Neural cell (in vitro differentiated cells): ENCODE data around the gene HLCS. TPM values are rescaled to one million over a fixed set of nuclear protein-coding genes. Genes with fewer than 3 reads are reported as not detected.

Source experiments
- H2AFZ ChIP-seq: fragments of 200-600, 300-800 bp; sonication (generic), shearing (Covaris generic); 2 replicates; pipeline ENCODE4 v1.6.0; 2014; ENCODE audit warnings: low read depth, mild to moderate bottlenecking, antibody characterized with exemption, low read length, moderate library complexity
- H3F3A ChIP-seq: fragments of 200-600 bp; shearing (Covaris generic); 2 replicates; pipeline ENCODE4 v1.6.1; 2016; ENCODE audit warnings: mild to moderate bottlenecking, moderate library complexity, mixed read lengths, antibody characterized with exemption, low read length; ENCODE audit not compliant: insufficient read depth, poor library complexity, severe bottlenecking
- H3K27ac ChIP-seq: fragments of 200-600, 300-800 bp; sonication (generic), shearing (Covaris generic); 2 replicates; pipeline ENCODE4 v1.5.1; 2014; ENCODE audit warnings: mild to moderate bottlenecking, low read length, moderate library complexity
- H3K27me3 ChIP-seq: fragments of 300-800, 200-600 bp; sonication (generic), shearing (Covaris generic); 2 replicates; pipeline ENCODE4 v1.6.0; 2014; ENCODE audit warnings: mild to moderate bottlenecking, low read depth, low read length, moderate library complexity; ENCODE audit not compliant: insufficient read depth
- H3K36me3 ChIP-seq: fragments of 300-800, 200-600 bp; sonication (generic), shearing (Covaris generic); 2 replicates; pipeline ENCODE4 v1.5.1; 2014; ENCODE audit warnings: mild to moderate bottlenecking, antibody characterized with exemption, low read length, moderate library complexity; ENCODE audit not compliant: insufficient read depth
- H3K4me2 ChIP-seq: fragments of 300-800, 200-600 bp; sonication (generic), shearing (Covaris generic); 2 replicates; pipeline ENCODE4 v1.6.0; 2014; ENCODE audit warnings: mild to moderate bottlenecking, low read length
- H3K4me3 ChIP-seq: fragments of 300-800, 200-600 bp; sonication (generic), shearing (Covaris generic); 2 replicates; pipeline ENCODE4 v1.5.1; 2014; ENCODE audit warnings: mild to moderate bottlenecking, low read length, moderate library complexity
- H3K79me2 ChIP-seq: fragments of 200-600 bp; shearing (Covaris generic); replicated peaks from 2 replicates; pipeline ENCODE4 v1.6.0; 2014; ENCODE audit warnings: mild to moderate bottlenecking, low read length, moderate library complexity; ENCODE audit not compliant: insufficient read depth
- H3K9ac ChIP-seq: fragments of 300-800, 200-600 bp; sonication (generic), shearing (Covaris generic); 2 replicates; pipeline ENCODE4 v1.6.1; 2016; ENCODE audit warnings: mild to moderate bottlenecking, low read length, mixed read lengths
- H3K9me2 ChIP-seq: fragments of 200-600 bp; shearing (Covaris generic); 2 replicates; pipeline ENCODE4 v1.6.1; 2016; ENCODE audit warnings: mild to moderate bottlenecking, low read length, mixed read lengths; ENCODE audit not compliant: insufficient read depth
- H3K9me3 ChIP-seq: fragments of 200-600, 300-800 bp; sonication (generic), shearing (Covaris generic); 2 replicates; pipeline ENCODE4 v1.6.1; 2016; ENCODE audit warnings: mild to moderate bottlenecking, mixed run types, low read length, moderate library complexity, mixed read lengths
- H4K20me1 ChIP-seq: fragments of 200-600 bp; shearing (Covaris generic); 2 replicates; pipeline ENCODE4 v1.6.1; 2016; ENCODE audit warnings: mild to moderate bottlenecking, mixed run types; ENCODE audit not compliant: insufficient read depth
- EP300 ChIP-seq: fragments of 450-650 bp; conservative IDR thresholded peaks from 2 replicates; pipeline ENCODE4 v1.6.1; 2014; ENCODE audit warnings: antibody characterized with exemption, mild to moderate bottlenecking, moderate library complexity; ENCODE audit not compliant: poor library complexity, severe bottlenecking
- EZH2 ChIP-seq: fragments of 200-600, 300-800 bp; shearing (Covaris generic), sonication (generic); IDR thresholded peaks from 2 replicates; pipeline ENCODE4 v1.6.1; 2014; ENCODE audit warnings: antibody characterized with exemption, low read length, borderline replicate concordance, mild to moderate bottlenecking; ENCODE audit not compliant: insufficient read depth, poor library complexity, severe bottlenecking
- MXI1 ChIP-seq: fragments of 450-650 bp; conservative IDR thresholded peaks from 2 replicates; pipeline ENCODE4 v1.6.1; 2014; ENCODE audit warnings: antibody characterized with exemption, mild to moderate bottlenecking; ENCODE audit not compliant: poor library complexity, severe bottlenecking
- POLR2AphosphoS5 ChIP-seq: IDR thresholded peaks from 2 replicates; pipeline ENCODE4 v1.6.1; 2012
- RAD21 ChIP-seq: fragments of 450-650 bp; conservative IDR thresholded peaks from 2 replicates; pipeline ENCODE4 v1.6.1; 2014; ENCODE audit warnings: antibody characterized with exemption, mild to moderate bottlenecking, moderate library complexity
- SMC3 ChIP-seq: fragments of 450-650 bp; conservative IDR thresholded peaks from 2 replicates; pipeline ENCODE4 v1.6.1; 2014; ENCODE audit warnings: antibody characterized with exemption, mild to moderate bottlenecking, moderate library complexity; ENCODE audit not compliant: poor library complexity
- TAF1 ChIP-seq: IDR thresholded peaks from 2 replicates; pipeline ENCODE4 v1.6.1; 2012; ENCODE audit warnings: low read depth
- polyA plus RNA-seq: library from polyadenylated mRNA; depleted of rRNA; stranded (reverse); fragments of >200 nt; gene quantifications from 2 replicates; pipeline ENCODE4 v1.2.3, GENCODE V29; 2014
- TF ChIP-seq, protein P1 (sequence below): IDR thresholded peaks from 2 replicates; pipeline ENCODE4 v1.6.1; 2012; ENCODE audit warnings: borderline replicate concordance
- TF ChIP-seq, protein P2 (sequence below): fragments of 450-650 bp; IDR thresholded peaks from 2 replicates; pipeline ENCODE4 v1.5.1; 2014; ENCODE audit warnings: antibody characterized with exemption, mild to moderate bottlenecking, moderate library complexity; ENCODE audit not compliant: poor library complexity, severe bottlenecking

Gene HLCS
- polyA plus RNA-seq, 1 donor from 2014 or later, result 12.1 TPM

DNA sequence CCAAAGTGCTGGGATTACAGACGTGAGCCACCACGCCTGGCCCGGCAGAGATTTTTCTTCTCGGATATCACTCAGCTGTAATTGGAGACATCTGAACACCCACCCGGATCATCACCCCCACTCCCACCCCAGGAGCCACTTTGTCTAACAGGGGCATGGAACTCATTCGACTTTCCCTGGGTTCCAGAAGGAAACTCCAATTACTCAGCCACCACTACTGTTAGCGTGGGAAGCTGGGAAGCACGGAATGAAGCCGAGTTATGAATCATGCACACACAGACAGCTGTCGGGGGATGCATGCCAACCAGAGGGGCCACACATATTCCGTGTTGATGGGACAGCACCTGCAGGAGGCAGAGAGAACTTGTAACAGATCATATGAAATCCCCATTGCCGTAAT is 85.2 kb downstream of the HLCS start:
- no peaks in the 10 kb centered on the region for H3K36me3 ChIP-seq
- no peaks in the 10 kb centered on the region for H3K9me2 ChIP-seq
- H3K27me3 ChIP-seq, result no peaks in the 10 kb centered on the region
- no peaks in the 10 kb centered on the region for H3F3A ChIP-seq
- H3K27ac ChIP-seq, result no peak overlapping the region
- H3K9me3 ChIP-seq, result peaks cover 21% of the 10 kb centered on the region
- no peak overlapping the region for H2AFZ ChIP-seq
- no peaks in the 10 kb centered on the region for H4K20me1 ChIP-seq
- no peak for TF ChIP-seq SMC3
- TF ChIP-seq RAD21, result no peak
- no peak for TF ChIP-seq POLR2AphosphoS5
- TF ChIP-seq, protein P1, sequence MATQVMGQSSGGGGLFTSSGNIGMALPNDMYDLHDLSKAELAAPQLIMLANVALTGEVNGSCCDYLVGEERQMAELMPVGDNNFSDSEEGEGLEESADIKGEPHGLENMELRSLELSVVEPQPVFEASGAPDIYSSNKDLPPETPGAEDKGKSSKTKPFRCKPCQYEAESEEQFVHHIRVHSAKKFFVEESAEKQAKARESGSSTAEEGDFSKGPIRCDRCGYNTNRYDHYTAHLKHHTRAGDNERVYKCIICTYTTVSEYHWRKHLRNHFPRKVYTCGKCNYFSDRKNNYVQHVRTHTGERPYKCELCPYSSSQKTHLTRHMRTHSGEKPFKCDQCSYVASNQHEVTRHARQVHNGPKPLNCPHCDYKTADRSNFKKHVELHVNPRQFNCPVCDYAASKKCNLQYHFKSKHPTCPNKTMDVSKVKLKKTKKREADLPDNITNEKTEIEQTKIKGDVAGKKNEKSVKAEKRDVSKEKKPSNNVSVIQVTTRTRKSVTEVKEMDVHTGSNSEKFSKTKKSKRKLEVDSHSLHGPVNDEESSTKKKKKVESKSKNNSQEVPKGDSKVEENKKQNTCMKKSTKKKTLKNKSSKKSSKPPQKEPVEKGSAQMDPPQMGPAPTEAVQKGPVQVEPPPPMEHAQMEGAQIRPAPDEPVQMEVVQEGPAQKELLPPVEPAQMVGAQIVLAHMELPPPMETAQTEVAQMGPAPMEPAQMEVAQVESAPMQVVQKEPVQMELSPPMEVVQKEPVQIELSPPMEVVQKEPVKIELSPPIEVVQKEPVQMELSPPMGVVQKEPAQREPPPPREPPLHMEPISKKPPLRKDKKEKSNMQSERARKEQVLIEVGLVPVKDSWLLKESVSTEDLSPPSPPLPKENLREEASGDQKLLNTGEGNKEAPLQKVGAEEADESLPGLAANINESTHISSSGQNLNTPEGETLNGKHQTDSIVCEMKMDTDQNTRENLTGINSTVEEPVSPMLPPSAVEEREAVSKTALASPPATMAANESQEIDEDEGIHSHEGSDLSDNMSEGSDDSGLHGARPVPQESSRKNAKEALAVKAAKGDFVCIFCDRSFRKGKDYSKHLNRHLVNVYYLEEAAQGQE, result no peak
- TF ChIP-seq, protein P2, sequence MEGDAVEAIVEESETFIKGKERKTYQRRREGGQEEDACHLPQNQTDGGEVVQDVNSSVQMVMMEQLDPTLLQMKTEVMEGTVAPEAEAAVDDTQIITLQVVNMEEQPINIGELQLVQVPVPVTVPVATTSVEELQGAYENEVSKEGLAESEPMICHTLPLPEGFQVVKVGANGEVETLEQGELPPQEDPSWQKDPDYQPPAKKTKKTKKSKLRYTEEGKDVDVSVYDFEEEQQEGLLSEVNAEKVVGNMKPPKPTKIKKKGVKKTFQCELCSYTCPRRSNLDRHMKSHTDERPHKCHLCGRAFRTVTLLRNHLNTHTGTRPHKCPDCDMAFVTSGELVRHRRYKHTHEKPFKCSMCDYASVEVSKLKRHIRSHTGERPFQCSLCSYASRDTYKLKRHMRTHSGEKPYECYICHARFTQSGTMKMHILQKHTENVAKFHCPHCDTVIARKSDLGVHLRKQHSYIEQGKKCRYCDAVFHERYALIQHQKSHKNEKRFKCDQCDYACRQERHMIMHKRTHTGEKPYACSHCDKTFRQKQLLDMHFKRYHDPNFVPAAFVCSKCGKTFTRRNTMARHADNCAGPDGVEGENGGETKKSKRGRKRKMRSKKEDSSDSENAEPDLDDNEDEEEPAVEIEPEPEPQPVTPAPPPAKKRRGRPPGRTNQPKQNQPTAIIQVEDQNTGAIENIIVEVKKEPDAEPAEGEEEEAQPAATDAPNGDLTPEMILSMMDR, result no peak
- TF ChIP-seq TAF1, result no peak
- TF ChIP-seq EP300, result no peak
- TF ChIP-seq EZH2, result no peak
- H3K79me2 ChIP-seq, result no peaks in the 10 kb centered on the region
- no peak overlapping the region for H3K4me3 ChIP-seq
- no peak overlapping the region for H3K4me2 ChIP-seq
- H3K9ac ChIP-seq, result no peak overlapping the region

DNA sequence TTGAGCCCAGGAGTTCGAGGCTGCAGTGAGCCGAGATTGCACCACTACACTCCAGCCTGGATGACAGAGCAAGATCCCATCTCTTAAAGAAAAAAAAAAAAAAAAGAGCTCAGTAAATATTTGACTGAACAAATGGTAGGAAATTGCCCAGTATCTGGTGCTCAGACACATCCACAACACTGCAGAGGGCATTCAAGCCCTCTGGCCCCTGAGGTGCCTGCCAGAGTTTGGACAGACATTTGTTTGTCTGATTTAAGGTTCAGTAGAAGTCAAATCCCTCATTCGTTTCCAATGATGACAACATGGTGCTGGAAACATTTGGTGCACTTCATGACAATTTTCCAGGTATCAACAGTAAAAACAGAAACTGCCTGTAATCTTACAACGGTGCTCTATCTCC is 86.6 kb downstream of the HLCS start:
- no peak overlapping the region for H2AFZ ChIP-seq
- H3F3A ChIP-seq, result no peaks in the 10 kb centered on the region
- TF ChIP-seq, protein P2, result no peak
- TF ChIP-seq EP300, result no peak
- TF ChIP-seq MXI1, result no peak
- TF ChIP-seq RAD21, result no peak
- TF ChIP-seq EZH2, result no peak
- no peak for TF ChIP-seq SMC3
- TF ChIP-seq POLR2AphosphoS5, result no peak
- TF ChIP-seq, protein P1, result no peak
- TF ChIP-seq TAF1, result no peak
- peaks cover 15% of the 10 kb centered on the region for H3K9me3 ChIP-seq
- H3K9ac ChIP-seq, result no peak overlapping the region
- H3K79me2 ChIP-seq, result no peaks in the 10 kb centered on the region
- H3K4me3 ChIP-seq, result no peak overlapping the region
- no peak overlapping the region for H3K27ac ChIP-seq
- no peaks in the 10 kb centered on the region for H3K36me3 ChIP-seq
- H3K4me2 ChIP-seq, result no peak overlapping the region
- H4K20me1 ChIP-seq, result no peaks in the 10 kb centered on the region
- no peaks in the 10 kb centered on the region for H3K9me2 ChIP-seq
- no peaks in the 10 kb centered on the region for H3K27me3 ChIP-seq
